GM19438 (cell line): ENCODE measurements around the gene CCNH.

Source experiments
- ATAC-seq: cut with Tn5 transposase; IDR thresholded peaks from one replicate; pipeline ENCODE4 v1.9.1; 2021; ENCODE audit warnings: low read depth; ENCODE audit not compliant: unreplicated experiment

Gene CCNH

DNA sequence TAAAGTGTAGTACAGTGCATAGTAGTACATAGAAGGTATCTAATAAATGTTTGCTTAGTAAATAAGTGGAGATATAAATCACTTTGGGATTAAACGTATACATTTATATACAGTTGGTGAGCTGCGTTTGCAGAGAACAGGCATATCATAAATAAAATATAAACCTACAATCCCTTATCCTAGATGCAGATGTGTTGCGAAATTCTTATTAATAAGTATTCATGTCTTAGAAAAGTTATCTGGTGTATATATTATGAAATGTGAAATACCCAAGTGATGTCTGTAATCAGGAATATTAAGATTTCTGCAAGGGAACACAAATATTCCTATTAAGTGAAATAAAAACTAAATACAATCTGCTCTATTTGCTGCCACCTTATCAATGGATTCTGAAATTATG, 8.8 kb downstream of the CCNH start:
- ATAC-seq, result no peak

- no peak for ATAC-seq
These were observed 9.3 kb downstream of the CCNH start for GRCh38 chr5:87403409-87403808.

DNA sequence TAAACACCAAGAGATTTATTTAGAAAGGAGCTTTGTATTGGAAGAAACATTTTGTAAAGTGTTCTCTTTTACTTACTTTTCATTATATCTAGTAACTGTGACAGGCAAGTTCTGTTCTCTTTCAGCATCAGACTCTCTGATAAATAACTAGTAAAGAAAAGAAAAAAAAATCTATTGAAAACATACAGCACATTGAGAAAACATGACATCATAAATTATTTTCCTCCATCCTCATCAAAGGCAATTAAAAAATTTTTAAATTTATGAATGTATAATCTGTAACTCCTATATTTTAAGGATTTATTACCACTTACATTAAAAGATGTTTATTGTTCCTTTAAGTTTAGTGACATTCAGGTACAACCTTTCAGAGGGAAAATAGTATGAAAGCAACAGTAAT, 11.1 kb downstream of the CCNH start:
- ATAC-seq, result no peak

GRCh38 chr5:87400305-87400899, 12.3 kb downstream of the CCNH start:
- ATAC-seq, result no peak

- no peak for ATAC-seq
These were observed 13.0 kb downstream of the CCNH start for GRCh38 chr5:87399720-87400119.

DNA sequence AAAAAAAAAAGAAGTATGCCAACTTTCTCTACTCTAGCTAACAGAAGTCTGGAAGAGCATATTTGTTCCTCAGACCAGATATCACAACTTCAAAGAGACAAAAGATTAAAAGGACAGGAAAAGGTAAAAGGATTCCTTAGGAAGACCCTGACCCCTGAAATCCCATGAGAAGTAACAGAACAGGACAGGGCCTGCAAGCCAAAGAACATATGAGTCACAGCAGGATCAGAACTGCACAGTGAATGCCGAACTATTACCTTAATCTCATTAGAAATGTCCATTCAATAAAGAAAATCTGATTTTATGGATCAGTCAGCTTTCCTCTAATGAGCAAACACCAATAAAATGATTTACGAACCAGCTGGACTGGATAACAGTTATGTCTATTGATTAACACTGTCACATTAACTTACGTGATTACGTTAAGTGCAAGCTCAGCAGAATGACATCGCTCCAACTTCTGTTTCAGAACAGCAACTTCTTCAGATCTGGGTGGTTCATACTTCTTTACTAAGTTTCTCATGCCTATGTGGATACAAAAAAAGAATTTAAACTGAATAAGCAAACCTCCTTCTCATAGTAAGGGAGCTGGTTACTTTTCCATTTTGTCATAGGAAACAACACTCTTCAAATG, 13.6 kb downstream of the CCNH start:
- no peak for ATAC-seq

DNA sequence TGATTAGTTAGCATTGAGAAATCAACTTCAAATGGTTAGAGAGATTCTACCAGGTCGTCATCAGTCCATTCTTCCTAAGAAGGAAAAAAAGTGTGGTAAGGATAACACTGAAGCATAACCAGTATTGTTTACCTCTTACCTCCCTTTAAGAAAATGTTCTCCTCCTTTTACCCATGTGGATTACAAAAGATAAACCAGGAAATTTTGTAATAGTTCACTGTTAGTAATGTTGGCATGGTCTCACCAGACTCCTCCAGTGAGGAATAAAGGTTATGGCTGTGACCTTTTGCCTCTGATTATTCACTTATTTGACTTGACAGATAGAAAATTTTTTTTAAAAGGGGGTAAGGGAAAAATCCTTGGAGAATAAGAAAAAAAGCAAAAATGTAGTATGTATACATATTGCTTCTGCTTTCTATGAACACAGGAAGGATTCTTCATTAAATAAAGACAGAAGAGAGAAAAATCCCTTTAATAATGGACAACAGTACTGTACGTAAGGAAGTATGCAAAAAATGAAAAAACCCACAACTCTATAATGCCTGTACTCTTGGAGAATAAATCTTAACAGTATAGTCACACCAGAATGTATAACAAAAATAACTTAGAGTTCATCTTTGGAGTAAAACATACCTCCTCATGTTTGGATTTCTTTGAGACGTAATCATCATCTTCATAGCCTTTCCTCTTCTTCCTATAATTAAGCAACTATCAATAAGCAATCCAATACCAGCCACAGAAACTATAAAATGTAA, 18.1 kb downstream of the CCNH start:
- ATAC-seq, result no peak

- no peak for ATAC-seq
These were observed 19.4 kb downstream of the CCNH start for GRCh38 chr5:87393331-87393730.

DNA sequence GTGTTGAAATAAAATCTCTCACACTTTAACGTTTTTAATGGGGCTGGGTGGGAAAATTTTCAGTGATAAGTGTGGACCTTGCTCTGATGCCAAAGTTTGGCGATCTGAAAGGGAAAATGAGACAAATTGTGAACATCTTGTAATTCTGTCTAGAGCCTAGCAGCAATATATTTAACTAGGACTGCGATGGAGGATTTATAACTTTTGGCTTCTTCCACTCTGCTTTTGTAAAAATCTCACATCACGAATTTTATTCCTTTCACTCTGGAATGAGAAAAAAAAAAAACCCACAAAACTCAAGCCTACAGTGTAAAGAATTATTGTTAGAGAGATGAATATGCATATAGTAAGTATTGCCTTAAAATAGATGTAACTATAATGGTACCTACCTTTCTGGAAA, 19.9 kb downstream of the CCNH start:
- ATAC-seq, result no peak

GRCh38 chr5:87392170-87392569, 20.6 kb downstream of the CCNH start:
- no peak for ATAC-seq

DNA sequence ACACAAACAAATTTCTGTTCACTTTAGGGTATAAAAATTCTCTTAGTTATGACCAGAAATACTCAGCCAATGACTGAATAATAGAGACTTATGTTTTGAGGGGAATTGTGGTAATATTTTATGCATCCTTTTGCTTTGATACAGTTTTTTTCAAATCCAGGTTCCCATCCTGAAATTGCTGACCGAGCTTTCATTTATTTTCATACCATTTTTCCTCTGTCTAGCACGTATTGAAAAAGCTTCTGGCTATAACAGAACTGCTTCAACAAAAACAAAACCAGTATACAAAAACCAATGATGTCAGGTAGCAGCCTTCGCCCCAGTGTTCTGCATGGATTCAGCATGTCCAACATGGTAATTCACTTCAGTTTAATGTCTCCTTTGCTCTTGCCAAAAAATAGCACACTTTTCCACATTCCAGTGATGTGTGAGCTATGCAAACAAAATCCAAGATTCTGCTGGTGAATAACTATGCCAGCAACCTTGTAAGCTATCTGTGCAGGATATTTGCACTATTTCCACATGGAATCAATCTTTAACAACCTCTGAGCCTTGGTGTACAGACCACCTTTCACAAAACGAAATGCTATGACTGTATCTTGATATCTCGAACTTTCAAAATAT, 22.0 kb downstream of the CCNH start:
- ATAC-seq, result no peak

DNA sequence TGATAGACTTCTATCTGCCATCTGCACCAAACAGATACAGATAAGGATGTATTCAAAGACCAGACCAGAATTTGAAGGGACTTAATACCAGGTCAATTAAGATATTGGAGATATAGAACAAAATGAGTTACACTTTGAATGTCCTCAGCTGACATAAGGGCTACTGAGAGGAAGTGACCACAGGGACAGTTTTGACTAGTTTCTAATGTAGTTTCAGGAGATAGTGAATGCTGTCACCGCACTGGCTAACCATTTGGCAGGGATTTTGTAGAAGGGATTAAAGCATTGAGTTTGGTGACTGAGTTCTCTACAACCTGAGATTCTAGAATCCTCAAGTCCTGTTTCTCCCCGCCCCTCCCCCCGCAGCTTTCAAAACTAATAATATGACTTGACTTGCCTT, 22.7 kb downstream of the CCNH start:
- no peak for ATAC-seq

- no peak for ATAC-seq
These were observed 23.3 kb downstream of the CCNH start for GRCh38 chr5:87389296-87390034.

GRCh38 chr5:87388129-87388528, 24.6 kb downstream of the CCNH start:
- ATAC-seq, result no peak

- ATAC-seq, result no peak
These were observed 26.9 kb downstream of the CCNH start for GRCh38 chr5:87385802-87386201.

GRCh38 chr5:87383216-87383615, 29.5 kb downstream of the CCNH start:
- ATAC-seq, result no peak

DNA sequence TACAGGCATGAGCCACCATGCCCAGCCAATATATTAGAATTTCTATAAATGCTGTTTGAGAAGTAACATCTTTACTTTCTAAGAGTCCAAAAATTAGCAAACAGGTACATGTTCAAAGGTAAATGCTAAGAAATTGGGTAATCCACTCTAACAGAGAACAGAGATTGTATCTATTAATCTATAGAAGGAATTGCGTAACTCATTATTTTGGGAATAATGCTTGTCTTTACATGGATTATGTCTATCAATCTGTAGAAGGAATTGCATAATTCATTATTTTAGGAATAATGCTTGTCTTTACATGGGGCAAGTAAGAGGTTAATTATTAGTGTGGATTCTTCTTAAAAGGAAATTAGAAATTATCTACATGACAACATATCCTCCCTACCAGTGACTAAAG, 30.5 kb downstream of the CCNH start:
- ATAC-seq, result no peak

DNA sequence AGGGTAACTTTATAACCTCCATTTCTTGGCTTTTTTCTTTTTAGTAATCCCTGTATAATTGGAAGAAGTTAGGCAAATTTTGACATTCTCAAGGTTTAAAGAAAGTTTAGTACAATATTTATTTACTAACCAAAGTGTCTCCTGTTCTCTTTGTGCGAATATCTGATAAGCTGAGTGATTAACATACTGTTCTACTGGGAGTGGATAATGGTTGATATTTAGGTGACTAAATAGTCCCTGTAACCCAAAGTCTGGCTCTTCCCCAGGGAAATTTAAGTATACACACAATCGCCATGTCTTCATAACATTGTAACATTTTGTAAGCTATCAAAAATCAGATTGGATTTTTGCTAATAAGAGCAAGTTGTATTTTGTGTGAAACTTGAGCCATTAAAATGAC, 40.0 kb downstream of the CCNH start:
- ATAC-seq, result no peak

GRCh38 chr5:87369431-87369830, 43.3 kb downstream of the CCNH start:
- no peak for ATAC-seq

- ATAC-seq, result no peak
These were observed 44.1 kb downstream of the CCNH start for GRCh38 chr5:87368601-87369000.

DNA sequence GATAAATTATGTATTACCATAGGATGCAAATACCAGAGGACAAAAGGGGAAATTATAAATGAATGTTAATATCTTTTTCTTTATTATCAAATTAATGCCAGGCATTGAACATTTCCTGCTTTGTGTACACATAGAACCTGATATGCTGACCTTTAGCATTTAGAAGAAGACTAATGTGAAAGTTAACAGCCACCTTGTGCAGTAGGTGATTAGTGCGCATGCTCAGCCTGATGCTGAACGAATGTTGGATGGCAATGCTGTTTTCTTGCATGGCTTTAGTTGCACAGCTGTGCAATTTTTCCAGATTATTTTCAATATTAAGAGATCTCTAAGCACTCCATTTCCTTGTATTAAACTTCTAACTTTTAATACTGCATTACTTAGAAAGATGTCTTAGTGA, 45.5 kb downstream of the CCNH start:
- no peak for ATAC-seq
